Fibroblast of skin of scalp (primary cell): ENCODE data around the gene LGALS12. TPM values are rescaled to one million over a fixed set of nuclear protein-coding genes. Genes with fewer than 3 reads are reported as not detected.
A peak's percentile ranks its signal among the peaks of the same experiment; 100 is the strongest.

ENCODE experiments used
- DNase-seq: peaks from one replicate; pipeline ENCODE4 v3.0.0-alpha.2; 2013
- polyA plus RNA-seq, 2 experiments: library from polyadenylated mRNA; unstranded; fragments of 120-200 nt; gene quantifications; one replicate each; pipeline ENCODE4 v1.2.1, GENCODE V29; 2013; ENCODE audit not compliant: insufficient read length in 2 of 2

LGALS12 gene, protein sequence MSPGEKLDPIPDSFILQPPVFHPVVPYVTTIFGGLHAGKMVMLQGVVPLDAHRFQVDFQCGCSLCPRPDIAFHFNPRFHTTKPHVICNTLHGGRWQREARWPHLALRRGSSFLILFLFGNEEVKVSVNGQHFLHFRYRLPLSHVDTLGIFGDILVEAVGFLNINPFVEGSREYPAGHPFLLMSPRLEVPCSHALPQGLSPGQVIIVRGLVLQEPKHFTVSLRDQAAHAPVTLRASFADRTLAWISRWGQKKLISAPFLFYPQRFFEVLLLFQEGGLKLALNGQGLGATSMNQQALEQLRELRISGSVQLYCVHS
- not detected for polyA plus RNA-seq (2013, experiment 1 of 2; ENCODE audit: insufficient read length)
- not detected for polyA plus RNA-seq (2013, experiment 2 of 2; ENCODE audit: insufficient read length)

- DNase-seq, result no peak
These were observed at the start of gene LGALS12 for GRCh38 chr11:63505857-63506528. LGALS12 (plus strand) TSS chr11:63506084; CDS start chr11:63506459, 375 bp downstream.

DNA sequence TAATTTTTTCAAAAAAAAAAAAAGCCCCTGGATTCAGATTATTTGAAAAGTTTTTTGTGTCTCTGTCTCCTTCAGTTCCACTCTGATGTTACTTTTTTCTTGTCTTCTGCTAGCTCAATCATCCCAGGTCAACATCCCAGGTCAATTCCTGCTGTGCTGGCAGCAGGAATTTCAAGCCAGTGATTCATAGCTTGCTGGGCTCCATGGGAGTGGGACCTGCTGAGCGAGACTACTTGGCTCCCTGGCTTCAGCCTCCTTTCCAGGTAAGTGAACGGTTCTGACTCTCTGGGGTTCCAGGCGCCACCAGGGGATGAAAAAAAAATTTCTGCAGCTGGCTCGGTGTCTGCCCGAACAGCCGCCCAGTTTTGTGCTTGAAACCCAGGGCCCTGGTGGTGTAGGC is 46.3 kb upstream of the LGALS12 start:
- DNase-seq, result no peak

GRCh38 chr11:63462137-63462536 is 43.7 kb upstream of the LGALS12 start:
- no peak for DNase-seq

DNA sequence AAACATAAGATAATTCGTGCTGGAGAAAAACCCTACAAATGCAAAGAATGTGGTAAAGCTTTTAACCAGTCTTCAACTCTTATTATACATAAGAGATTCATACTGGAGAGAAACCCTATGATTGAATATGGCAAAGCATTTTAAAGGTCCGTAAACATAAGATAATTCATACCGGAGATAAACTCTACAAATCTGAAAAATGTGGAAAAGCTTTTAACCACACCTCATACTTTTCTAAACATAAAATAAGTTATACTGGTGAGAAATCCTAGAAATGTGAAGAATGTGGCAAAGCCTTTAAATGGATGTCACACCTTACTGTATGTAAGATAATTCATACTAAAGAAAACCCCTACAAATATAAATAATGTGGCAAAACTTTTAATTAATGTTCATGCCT is 35.6 kb upstream of the LGALS12 start:
- no peak for DNase-seq

DNA sequence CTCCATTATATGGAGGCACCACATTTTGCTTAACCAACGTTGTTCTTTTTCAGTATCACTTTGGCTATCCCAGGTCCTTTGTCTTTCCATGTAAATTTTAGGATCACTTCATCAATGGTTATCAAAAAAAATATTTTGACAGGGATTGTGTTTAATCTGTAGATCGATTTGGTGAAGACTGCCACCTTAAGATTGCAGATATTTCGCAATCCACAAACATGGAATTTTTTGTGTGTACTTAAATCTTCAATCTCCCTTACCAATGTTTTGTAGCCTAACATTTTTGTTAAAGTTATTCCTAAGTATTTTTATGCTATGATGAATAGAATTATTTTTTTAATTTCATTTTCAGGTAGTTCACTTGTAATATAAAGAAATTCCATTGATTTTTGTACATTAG is 33.5 kb upstream of the LGALS12 start:
- no peak for DNase-seq

- no peak for DNase-seq
These were observed 29.3 kb upstream of the LGALS12 start for GRCh38 chr11:63476618-63477017.

DNA sequence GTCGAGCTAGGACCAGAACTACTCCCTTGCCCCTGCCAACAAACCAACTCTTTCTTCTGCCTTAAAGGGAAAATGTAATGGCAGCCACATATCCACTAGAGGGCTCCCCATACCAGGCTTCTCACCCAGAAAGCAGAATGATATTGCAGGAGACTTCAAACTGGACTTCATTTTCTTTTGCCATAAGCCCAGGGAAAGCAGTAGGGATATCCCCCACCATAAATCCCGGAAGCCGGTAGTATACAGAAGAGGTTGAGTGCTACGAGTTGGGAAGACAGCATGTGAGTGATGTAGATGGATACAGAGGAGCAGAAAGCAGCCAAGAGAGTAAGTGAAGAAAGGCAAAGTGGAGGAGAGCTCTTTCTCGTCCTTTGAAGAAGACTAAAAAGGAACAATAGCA is 27.0 kb upstream of the LGALS12 start:
- DNase-seq, result peak; percentile 77

GRCh38 chr11:63480039-63480438 is 25.8 kb upstream of the LGALS12 start:
- DNase-seq, result no peak

- no peak for DNase-seq
These were observed 20.1 kb upstream of the LGALS12 start for GRCh38 chr11:63485777-63486176.

- DNase-seq, result no peak
These were observed 17.1 kb upstream of the LGALS12 start for GRCh38 chr11:63488789-63489188.

DNA sequence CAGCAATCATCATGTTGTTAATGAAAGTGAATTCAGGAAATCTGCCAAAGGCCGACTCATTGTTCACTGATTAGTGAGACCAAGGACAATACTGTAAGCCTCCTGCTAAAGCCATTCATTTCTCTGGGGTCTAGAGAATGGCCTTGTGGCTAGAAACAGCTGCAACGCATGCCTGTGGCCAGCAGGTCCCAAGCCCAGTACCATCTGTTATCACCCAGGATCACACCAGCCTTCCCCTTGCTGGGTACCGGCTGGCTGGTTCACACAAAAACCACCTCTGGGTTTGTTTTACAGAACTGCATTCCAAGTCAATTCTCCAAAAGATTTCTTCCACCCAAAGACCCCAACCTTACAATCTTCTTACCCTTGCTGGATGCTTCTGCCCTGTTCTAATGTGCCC is 16.0 kb upstream of the LGALS12 start:
- no peak for DNase-seq

- DNase-seq, result no peak
These were observed 15.2 kb upstream of the LGALS12 start, which contains the start of gene PLAAT5 for GRCh38 chr11:63490551-63491239. PLAAT5 (minus strand) TSS chr11:63491167; CDS start chr11:63491034, 133 bp downstream.

GRCh38 chr11:63491240-63491587 is 14.7 kb upstream of the LGALS12 start:
- no peak for DNase-seq

DNA sequence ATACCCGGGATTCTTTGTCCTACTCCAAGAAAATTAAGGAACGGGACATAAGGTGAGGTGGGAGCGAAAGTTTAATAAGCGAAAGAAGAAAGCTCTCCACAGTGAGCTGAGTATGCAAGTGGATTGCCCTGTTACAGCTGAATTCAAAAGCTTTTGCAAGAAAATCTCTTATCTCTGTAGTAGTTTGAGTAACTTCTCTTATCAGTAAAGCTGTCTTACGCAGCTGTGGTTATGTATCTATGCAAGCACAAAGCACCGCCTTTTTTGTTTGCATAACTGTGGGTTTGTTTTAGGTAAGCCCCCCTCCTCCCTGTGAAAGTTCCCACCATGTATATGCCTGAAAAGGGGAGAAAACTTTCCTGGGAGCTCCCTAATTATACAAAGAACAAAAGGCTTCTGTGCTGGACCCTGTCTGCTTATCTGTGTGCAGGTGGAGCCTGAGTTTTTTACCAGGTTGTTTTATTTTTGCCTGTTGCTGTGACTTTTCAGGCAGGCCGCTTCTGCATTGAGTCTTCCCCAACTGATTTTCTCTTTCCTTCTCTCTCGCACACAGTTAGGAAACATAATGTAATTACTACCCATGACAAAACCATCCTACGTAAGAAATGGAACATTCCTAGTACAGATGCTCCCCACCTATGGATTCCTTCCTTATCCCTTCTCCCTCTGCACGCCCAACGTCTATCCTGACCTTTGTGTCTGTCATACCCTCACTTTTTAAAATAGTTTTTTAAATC is 14.1 kb upstream of the LGALS12 start:
- DNase-seq, result no peak

DNA sequence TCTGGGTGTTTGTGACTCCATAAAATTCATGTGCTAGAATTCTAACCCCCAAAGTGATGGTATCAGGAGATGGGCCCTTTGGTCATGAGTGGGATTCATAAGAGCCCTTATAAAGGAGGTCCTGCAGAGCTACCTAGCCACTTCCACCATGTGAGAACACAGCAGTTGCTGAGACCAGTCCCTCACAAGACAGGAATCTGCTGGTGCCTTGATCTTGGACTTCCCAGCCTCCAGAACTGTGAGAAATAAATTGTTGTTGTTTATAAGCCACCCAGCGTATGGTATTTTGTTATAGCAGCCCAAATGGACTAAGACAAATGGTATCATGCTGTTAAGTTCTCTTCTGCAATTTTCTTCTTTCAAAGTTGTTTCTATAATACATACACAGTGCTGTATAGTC is 13.4 kb upstream of the LGALS12 start:
- no peak for DNase-seq

DNA sequence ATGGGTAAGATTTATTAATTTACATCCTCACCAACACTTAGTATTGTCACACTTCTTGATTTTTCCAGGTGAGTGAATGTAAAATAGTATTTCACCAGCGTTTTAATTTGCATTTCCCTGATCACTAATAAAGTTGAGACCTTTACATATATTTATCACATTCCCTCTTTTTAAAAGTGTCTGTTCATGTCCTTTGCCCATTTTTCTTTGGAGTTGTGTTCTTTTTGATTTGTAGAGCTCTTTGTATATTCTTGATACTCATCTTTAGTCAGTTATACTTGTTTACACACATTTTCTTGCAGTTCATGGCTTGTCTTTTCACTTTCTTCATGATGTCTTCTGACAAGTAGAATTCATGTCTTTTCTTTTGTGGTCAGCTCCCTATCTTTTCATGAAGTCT is 12.8 kb upstream of the LGALS12 start:
- DNase-seq, result no peak

DNA sequence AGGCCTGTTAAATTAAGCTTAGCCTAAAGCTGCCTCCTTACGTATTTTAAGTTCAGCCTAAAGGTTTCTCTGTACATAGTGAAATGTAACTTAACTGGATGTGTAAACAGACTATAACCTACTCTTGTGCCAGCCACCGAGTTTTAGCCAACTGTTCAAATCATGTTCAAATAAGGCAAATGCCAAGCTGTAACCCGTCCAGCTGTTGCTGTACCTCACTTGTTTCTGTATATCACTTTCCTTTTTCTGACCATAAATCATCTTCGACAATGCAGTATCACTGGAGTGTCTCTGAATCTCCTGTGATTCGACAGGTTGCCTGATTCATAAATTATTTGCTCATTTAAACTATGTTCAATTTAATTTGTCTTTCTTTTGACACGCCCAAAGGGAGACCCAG is 10.9 kb upstream of the LGALS12 start:
- DNase-seq, result no peak

GRCh38 chr11:63499874-63500273 is 6.0 kb upstream of the LGALS12 start:
- DNase-seq, result no peak

DNA sequence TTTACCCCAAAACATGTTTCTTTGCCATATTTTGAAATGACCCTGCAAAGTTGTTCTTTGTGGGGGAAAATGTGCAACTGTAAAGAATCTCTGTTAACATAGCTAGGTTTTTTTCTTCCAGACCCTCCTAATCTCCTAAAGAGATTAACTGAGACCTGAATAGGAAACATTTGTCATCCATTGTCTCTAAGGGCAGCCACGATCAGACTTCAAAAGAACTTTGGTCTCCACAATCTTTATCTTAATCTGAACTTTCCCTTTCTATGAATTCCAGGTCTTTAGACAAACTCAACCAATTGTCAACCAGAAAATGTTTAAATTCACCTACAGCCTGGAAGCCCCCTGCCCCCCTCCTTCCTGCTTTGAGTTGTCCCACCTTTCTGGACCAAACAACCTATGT is 4.6 kb upstream of the LGALS12 start:
- no peak for DNase-seq

DNA sequence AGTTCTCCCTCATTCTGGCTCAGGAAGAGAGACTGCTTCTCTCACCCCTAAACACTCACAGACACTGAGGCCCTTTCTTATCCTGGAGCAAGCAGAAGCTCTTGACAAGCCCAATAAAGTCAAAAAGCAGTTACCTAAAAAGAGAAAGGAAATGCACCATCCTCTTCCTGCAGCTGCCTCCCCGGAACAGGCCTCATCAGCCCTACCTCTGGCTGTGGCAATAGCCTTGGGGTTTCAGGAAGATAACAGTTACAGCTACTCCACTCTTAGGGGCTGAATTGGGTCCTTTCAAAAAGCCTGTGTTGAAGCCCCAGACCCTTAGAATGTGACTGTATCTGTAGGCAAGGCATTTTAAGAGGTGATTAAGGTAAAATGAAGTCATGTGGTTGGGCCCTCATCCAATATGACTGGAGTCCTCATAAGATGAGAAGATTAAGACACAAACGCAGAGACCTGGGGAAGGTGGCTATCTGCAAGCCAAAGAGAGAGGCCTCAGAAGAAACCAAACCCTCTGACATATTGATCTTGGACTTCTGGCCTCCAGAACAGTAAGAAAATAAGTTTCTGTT is 3.5 kb upstream of the LGALS12 start:
- no peak for DNase-seq

GRCh38 chr11:63503492-63503891 is 2.4 kb upstream of the LGALS12 start:
- DNase-seq, result no peak

- DNase-seq, result no peak
These were observed 1.8 kb upstream of the LGALS12 start for GRCh38 chr11:63504054-63504453.
